Endothelial cell of umbilical vein (primary cell): ENCODE data around the gene EXOC6B.

ENCODE experiments used
- MYC ChIP-seq: IDR thresholded peaks from one replicate; pipeline ENCODE4 v1.6.1; 2011; ENCODE audit warnings: mild to moderate bottlenecking, low read depth, low read length
- POLR2AphosphoS5 ChIP-seq: IDR thresholded peaks from 2 replicates; pipeline ENCODE4 v1.6.1; 2012; ENCODE audit warnings: low read depth, mild to moderate bottlenecking, control low read depth, low read length, moderate library complexity; ENCODE audit not compliant: insufficient read depth
- TF ChIP-seq, protein P1 (sequence below), 2 donors: IDR thresholded peaks; 1 replicate in 1 of 2; 2 replicates in 1 of 2; pipeline ENCODE4 v1.5.1; 2011; ENCODE audit warnings: low read length in 2 of 2, mild to moderate bottlenecking in 2 of 2, moderate library complexity in 2 of 2, control low read depth in 1 of 2, inconsistent platforms in 1 of 2, low read depth in 1 of 2; ENCODE audit not compliant: insufficient read depth in 1 of 2; ENCODE audit errors: extremely low read depth in 1 of 2

DNA sequence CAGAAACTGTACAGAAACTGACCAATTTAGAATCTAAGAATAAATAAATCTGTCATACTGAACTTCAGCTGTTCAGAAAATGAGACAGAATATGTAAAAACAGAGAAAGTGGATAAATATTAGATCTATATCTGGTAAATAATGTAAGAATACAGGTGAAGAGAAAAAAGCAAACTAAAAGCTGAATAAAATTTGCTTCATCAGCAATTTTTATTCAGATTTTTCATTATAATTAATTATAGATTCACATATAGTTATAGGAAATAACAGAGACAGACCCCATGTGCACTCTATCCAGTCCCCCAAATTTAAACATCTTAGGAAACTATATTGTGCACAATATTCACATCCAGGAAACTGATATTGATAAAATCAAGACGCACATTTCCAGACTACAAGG is 299.2 kb downstream of the EXOC6B start:
- TF ChIP-seq POLR2AphosphoS5 (no peak), MYC (no peak)
- TF ChIP-seq, protein P1, sequence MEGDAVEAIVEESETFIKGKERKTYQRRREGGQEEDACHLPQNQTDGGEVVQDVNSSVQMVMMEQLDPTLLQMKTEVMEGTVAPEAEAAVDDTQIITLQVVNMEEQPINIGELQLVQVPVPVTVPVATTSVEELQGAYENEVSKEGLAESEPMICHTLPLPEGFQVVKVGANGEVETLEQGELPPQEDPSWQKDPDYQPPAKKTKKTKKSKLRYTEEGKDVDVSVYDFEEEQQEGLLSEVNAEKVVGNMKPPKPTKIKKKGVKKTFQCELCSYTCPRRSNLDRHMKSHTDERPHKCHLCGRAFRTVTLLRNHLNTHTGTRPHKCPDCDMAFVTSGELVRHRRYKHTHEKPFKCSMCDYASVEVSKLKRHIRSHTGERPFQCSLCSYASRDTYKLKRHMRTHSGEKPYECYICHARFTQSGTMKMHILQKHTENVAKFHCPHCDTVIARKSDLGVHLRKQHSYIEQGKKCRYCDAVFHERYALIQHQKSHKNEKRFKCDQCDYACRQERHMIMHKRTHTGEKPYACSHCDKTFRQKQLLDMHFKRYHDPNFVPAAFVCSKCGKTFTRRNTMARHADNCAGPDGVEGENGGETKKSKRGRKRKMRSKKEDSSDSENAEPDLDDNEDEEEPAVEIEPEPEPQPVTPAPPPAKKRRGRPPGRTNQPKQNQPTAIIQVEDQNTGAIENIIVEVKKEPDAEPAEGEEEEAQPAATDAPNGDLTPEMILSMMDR (IDR thresholded peaks at IDR 0.05; ENCODE audit: extremely low read depth in 1 of 2, insufficient read depth in 1 of 2, low read depth in 1 of 2, low read length in 2 of 2): no peak
